HG03442 (cell line): Measurements from ENCODE around the gene LRP5.

Experiments
- ATAC-seq: cut with Tn5 transposase; IDR thresholded peaks from one replicate; pipeline ENCODE4 v1.9.1; 2021; ENCODE audit warnings: mild to moderate bottlenecking, moderate library complexity; ENCODE audit not compliant: unreplicated experiment

Gene LRP5

DNA sequence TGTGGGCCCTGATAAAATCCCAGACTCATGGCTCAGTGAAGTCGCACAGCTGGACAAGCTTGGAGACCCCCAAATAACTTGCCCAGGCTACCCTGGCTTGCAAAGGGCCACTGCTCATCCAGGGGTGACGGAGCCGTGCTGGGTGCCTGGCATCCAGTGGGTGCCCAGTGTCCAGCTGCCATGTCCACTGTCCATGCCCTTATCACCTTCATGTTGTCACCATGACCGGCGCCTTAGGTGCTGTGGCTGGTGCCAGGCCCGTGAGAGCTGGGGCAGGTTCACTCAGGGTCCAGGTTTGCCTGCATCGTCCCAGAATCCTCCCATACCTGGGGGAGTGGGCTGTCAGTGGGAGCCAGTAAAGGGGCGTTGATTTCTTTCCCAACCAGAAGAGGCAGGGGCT is 57.4 kb downstream of the LRP5 start:
- ATAC-seq: no peak

- ATAC-seq: peak; percentile 64
These were observed 58.1 kb downstream of the LRP5 start for GRCh38 chr11:68370211-68371111.

DNA sequence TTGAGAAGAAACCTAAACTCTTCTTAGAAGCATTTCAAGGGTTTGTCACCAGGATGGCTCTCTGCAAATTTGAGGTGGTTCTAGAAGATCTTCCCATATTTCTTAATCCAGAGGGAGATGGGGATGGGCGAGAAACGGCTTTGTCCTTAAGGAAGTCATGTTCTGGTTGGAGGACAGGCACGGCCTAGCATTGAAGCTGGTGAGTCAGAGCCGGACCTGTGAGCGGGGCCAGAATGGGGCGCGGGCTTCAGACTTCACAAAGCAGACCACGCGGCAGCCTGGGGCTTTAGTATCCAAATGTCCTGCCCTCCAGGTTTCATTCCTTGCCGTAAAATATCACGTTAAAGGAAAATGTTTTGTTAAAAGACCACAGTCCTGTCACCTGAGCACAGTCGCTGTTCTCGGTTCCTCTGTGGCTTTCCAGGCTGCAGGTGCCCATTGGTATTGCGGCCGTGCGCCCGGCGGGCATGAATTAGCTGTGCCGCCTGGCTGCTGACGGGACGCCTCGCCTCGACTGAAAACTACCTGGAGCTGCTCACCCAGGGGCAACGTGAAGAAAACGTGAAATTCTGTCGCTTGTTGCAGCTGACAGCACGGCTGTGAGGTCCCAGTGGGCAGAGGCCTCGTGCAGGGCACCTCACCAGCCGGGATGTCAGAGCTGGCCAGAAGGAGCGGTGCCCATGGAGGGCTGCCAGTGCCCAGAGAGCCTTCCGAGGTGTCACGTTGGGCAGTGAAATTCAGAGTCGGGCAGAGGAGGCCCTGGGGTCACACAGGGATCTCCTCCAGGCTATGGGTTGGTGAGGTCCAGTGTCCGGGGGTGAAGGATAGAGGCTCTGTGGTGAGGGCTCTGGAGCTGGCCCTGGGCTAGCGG is 59.0 kb downstream of the LRP5 start:
- ATAC-seq: no peak

DNA sequence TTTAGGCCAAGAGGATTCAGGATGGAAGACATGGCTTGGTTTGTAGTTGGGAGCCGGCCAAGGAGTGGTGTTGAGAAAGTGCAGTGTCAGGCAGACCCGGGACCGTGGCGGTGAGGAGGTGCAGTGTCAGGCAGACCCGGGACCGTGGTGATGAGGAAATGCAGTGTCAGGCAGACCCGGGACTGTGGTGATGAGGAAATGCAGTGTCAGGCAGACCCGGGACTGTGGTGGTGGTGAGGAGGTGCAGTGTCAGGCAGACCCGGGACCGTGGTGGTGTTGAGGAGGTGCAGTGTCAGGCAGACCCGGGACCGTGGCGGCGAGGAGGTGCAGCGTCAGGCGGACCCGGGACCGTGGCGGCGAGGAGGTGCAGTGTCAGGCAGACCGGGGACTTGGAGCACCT is 59.7 kb downstream of the LRP5 start:
- ATAC-seq: no peak

DNA sequence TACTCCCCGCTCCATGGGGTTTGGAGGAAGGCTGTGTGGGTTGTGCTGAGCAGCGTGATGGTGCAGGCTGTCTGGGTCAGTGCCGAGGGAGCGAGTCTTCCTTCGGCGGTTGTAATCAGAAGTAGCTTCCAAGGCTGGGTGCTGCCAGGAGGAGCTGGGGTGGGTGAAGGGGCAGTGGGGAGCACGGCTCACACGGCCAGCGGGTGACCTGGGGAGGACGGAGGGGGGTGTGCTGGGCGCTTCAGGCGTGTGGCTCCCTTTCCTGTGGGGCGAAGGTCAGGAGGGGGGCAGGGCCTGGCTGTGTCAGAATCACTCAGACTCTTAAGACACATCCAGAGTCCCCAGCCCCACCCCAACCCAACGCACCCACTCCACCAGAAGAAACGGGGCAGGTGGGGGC is 60.2 kb downstream of the LRP5 start:
- no peak for ATAC-seq

GRCh38 chr11:68373189-68373814 is 60.9 kb downstream of the LRP5 start:
- no peak for ATAC-seq

GRCh38 chr11:68373815-68374501 is 61.6 kb downstream of the LRP5 start:
- no peak for ATAC-seq

DNA sequence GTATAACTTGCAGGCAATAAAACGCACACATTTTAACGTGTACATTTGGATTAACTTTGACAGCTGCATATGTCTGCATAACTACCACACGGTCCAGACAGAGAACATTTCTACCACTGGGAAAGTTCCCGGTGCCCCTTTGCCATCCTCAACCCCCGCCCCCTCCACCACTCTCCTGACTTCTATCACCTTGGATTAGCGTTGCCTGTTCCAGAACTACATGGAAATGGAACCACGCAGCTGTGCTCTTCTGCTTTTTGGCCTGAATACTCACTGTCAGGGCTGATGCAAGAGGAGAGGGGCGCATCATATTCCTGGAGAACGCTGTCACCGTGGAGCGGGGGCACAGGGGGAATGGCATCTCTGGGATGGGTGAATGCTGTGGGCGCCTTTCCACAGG is 62.1 kb downstream of the LRP5 start:
- ATAC-seq: no peak

GRCh38 chr11:68375337-68375736 is 62.9 kb downstream of the LRP5 start:
- no peak for ATAC-seq

DNA sequence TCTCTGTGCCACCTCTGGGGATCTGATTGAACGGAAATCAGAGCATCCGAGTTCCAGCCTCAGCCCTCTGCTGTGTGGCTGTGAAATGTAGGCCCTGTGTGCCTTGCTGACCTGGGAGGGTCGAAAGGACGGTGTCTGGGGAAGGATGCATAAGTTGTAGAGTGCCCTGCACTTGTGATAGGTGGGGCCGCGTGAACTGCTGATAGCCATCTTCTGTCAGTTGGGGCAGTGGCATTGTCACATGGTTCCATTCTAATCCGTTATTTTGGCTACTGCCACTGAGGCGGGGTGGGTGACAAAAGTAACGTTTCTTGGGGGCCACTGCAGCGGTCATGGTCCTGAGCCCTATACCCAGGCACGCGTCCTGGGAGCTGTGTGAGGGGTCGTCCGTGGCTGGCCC is 63.4 kb downstream of the LRP5 start:
- ATAC-seq: no peak

- ATAC-seq: no peak
These were observed 65.0 kb downstream of the LRP5 start for GRCh38 chr11:68377389-68377795.

DNA sequence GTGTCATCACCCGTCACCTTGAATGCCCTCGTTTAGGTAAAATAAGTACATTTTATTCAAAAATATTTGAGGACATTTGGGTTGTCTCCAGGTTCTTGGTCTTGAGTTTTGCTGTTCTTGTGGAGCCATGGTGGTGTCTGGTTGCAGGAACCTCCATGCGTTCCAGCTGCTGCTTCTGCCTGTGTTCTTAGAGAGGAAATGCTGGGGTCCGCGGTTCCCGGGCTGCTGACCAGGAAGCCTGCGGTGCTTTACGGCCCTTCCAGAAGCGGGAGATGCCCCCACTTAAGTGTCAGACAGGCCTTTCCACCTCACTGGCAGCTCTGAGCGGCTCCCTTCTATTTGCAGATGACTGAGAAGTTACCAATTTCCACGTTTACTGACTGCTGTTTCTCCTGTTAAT is 66.8 kb downstream of the LRP5 start:
- ATAC-seq: no peak

DNA sequence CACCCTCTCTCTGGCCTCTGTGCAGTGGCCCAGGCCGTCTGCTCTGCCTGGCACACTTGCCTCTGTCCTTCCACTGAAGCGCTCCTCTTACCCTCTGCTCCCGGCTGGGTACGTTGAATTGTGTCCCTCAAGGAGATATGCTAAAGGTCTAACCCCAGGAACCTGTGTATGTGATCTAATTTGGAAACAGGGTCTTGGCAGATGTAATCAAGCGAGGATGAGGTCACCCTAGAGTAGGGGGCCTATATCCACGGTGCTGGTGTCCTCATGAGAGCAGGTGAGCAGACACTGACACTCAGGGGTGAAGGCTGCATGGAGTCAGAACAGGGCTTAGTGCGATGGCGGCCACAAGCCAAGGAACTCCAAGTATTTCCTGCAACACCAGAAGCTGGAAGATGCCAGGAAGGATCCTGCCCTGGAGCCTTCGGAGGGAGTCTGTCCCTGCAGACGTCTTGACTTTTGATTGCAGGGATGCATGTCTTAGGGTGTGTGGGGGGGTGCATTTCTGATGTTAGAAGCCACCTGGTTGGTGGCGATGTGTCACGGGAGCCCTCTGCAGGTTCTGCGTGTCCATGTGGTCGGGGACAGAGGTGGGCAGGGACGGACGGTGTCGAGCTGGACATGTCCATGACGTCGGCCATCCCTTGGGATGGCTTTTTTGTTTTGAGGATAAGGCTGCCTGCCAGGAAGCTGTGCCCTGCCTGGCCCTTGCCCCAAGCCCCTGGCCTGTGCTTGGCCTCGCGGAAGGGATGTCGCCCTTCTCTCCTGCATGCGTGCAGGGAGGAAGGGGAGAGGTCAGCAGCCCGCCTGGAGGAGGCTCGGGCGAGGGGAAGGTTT is 68.6 kb downstream of the LRP5 start:
- no peak for ATAC-seq

DNA sequence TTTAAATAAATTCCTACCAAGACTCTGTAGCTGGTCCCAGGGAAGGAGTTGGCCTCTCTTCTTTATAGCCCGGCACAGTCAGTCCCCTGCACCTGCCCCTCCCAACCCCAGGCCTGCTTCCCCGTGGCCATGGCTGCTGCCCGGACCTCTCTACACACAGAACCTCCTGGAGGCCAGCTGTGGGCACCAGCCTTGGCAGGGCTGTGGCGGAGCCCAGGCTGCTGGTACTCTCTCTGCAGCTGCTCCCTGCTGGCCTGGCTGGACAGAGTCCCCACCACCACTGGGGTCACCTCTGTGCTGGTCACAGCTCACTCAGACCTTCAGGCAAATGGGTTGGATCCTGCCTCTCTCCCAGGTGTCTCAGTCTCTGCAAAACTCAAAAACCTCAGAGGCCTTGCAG is 69.3 kb downstream of the LRP5 start:
- ATAC-seq: no peak

- no peak for ATAC-seq
These were observed 70.1 kb downstream of the LRP5 start for GRCh38 chr11:68382358-68382998.

DNA sequence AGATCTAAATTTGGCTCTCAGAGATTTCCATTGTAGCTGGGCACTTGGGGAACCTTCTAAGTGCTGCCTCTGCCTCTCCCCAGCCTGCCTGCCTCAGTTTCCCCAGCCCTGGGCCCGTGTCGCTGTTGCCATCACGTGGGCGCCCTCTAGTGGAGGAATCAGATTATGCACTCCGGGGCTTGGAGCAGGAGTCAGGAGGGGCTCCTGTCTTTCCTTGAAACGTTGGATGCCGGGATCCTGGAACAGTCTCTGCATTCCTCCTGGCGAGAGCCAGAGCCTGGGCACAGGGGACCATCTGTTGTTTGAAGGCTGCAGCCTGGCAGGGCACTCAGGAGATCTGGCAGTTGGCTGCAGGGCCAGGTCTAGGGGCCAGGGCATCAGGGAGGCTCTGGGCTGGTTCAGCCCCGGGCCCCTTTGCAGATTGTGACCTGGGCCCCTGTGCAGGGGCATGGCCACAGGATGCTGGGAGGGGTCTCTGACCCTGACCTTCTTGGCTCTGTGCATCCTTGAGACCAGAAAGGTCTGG is 71.6 kb downstream of the LRP5 start:
- no peak for ATAC-seq

DNA sequence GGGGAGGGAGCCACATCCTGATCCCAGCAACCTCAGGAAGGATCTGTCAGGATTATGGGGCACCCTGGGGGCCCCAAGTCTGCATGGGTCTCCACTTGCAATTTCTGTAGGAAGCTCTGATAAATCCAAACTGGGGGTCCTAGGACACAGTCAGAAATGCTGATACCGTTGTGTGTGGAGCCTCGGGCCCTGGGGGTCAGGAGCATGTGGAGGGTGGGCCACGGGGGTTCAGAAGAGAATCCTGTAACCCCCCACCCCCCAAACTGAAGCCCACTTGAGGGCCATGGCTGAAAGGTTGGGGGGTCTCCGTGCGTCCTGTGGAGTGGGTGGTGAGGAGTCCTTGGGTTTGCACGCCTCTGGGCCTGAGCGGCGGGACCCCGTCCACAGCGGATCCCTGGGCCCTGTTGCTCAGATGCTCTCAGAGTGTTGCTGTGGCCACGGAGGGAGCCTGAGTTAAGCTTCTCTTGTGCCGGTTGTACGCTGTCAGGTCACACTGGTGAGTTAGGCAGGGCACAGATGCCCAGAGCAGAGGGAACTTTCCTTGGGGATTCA is 72.2 kb downstream of the LRP5 start:
- no peak for ATAC-seq

- ATAC-seq: no peak
These were observed 72.7 kb downstream of the LRP5 start for GRCh38 chr11:68385128-68385527.
